Rectal smooth muscle tissue (tissue), 1 donor: Measurements from ENCODE around the gene FNDC8.

Source experiments
- H3K27ac ChIP-seq: one replicate; pipeline ENCODE4 v1.7.0; 2013; ENCODE audit warnings: low read depth, low read length, inconsistent platforms
- H3K27me3 ChIP-seq: one replicate; pipeline ENCODE4 v1.7.0; 2013; ENCODE audit warnings: low read length; ENCODE audit not compliant: control insufficient read depth, insufficient read depth
- H3K36me3 ChIP-seq: one replicate; pipeline ENCODE4 v1.7.0; 2013; ENCODE audit warnings: low read length; ENCODE audit not compliant: control insufficient read depth, insufficient read depth
- H3K4me1 ChIP-seq: one replicate; pipeline ENCODE4 v1.7.0; 2013; ENCODE audit warnings: low read length; ENCODE audit not compliant: control insufficient read depth, insufficient read depth
- H3K4me3 ChIP-seq: one replicate; pipeline ENCODE4 v1.7.0; 2013; ENCODE audit warnings: low read length
- H3K9ac ChIP-seq: one replicate; pipeline ENCODE4 v1.7.0; 2013; ENCODE audit warnings: low read length

FNDC8 gene

DNA sequence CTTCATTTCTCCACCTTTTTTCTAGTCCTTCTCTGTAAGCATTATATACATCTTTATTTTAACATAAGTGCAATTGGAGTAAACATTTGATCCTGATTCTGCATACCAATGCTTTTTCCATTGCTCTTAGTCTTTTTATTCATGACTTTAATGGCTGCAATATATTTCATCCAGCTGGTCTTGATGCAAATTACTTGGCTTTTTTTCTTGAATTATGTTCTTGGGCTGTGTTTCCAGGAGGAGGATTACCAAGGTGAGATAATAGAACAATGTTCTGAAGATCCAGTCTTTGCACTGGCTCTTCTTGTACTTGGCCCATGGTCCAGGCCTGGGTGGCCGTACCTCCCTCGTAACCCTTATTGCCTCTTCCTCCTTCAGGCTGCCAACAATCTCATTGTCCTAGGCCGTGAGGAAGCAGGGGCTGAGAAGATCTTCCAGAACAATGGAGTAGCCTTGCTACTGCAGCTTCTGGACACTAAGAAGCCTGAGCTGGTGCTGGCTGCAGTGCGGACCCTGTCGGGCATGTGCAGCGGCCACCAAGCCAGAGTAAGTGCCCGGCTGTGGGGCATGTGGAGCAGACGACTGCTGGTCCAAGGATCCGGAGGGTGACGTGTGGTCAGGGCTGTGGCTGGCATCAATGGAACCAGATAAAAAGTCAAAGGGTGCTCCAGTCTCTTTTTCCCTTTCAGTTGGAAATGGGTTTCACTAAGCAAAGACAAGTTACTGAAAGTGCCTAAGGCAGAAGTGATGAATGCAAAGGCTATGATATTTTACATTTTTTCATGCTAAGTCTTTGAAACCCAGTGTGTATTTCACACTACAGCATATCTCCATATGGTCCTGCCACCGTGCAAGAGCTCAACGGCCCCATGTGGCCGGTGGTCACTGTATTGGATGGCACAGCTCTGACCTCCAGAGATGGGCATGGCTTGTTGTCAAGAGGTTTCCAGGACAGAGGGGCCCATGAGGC lies 33.1 kb downstream of the FNDC8 start:
- no peak overlapping the region for H3K4me3 ChIP-seq
- H3K27ac ChIP-seq = no peak overlapping the region
- H3K27me3 ChIP-seq = no peaks in the 10 kb centered on the region
- H3K9ac ChIP-seq = no peak overlapping the region
- H3K36me3 ChIP-seq = no peaks in the 10 kb centered on the region
- no peaks in the 10 kb centered on the region for H3K4me1 ChIP-seq

DNA sequence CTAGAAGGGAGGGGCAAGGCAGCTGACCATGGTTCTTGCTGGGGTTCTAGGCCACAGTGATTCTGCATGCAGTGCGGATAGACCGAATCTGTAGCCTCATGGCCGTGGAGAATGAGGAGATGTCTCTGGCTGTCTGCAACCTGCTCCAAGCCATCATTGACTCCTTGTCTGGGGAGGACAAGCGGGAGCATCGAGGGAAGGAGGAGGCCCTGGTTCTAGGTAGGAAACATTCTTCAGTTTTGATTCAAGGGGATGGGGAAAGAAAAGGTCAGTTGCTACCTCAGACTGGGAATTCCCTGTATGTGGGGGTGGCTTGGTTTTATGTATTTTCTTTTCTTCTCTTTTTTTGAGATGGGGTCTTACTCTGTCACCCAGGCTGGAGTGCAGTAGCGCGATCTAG lies 33.8 kb downstream of the FNDC8 start:
- Histone ChIP-seq H3K4me1 (no peaks in the 10 kb centered on the region), H3K4me3 (no peak overlapping the region), H3K27ac (no peak overlapping the region)

DNA sequence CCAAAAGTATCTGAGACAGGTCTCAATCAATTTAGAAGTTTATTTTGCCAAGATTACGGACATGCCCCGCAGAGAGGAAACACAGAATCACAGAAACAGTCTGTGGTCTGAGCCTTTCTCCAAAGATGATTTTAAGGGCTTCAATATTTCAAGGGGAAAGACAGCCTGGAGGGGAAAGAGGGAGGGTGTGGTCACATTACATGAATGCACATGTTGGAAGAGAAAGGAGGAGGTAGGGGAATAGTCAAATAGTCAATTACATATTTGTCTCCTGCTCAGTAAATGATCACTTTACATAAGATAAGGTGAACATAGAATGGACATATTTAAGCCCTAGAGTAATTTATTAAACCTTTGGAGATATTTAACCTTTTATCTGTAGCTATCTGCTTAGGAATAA lies 38.5 kb downstream of the FNDC8 start:
- no peaks in the 10 kb centered on the region for H3K36me3 ChIP-seq
- H3K27me3 ChIP-seq = no peaks in the 10 kb centered on the region
- no peak overlapping the region for H3K27ac ChIP-seq
- no peak overlapping the region for H3K9ac ChIP-seq
- H3K4me3 ChIP-seq = no peak overlapping the region
- H3K4me1 ChIP-seq = no peaks in the 10 kb centered on the region

More for the DNA sequence above, 33.8 kb downstream of the FNDC8 start:
- Histone ChIP-seq H3K36me3 (no peaks in the 10 kb centered on the region), H3K27me3 (no peaks in the 10 kb centered on the region), H3K9ac (no peak overlapping the region)

DNA sequence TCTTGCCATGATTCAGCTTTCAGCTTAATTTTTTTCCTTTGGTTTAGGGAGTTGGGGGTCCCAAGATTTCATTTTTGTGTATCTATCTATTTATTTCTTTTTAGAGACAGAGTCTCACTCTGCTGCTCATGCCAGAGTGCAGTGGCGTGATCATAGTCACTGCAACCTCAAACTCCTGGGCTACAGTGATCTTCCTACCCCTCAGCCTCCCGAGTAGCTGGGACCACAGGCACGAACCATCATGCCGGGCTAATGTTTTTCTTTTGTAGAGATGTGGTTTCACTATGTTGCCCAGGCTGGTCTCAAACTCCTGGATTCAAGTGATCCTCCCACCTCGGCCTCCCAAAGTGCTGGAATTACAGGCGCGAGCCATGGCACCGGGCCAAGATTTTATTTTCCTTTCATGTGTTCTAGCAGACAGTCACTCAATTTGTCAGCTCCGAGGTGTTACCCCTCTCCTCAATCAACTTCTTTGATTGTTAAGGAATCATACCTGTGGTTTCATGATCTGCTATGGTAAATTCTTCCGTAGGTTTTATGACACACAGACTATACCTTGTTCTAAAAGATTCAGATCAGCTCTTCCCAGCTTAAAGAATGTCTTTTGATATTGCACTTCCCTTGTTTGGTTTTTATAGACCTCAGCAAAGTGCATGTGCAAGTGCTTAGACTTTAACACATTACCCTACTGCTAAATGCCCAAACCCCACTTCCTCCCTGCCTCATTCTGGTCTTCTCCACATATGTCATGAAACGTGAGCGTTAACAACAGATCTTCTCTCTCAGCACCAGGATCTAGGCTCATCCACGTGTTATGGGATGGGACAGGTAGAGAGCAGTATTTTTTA lies 39.2 kb downstream of the FNDC8 start:
- H3K9ac ChIP-seq = no peak overlapping the region
- H3K4me1 ChIP-seq = no peaks in the 10 kb centered on the region
- no peaks in the 10 kb centered on the region for H3K36me3 ChIP-seq
- H3K27me3 ChIP-seq = no peaks in the 10 kb centered on the region
- H3K4me3 ChIP-seq = no peak overlapping the region
- no peak overlapping the region for H3K27ac ChIP-seq

DNA sequence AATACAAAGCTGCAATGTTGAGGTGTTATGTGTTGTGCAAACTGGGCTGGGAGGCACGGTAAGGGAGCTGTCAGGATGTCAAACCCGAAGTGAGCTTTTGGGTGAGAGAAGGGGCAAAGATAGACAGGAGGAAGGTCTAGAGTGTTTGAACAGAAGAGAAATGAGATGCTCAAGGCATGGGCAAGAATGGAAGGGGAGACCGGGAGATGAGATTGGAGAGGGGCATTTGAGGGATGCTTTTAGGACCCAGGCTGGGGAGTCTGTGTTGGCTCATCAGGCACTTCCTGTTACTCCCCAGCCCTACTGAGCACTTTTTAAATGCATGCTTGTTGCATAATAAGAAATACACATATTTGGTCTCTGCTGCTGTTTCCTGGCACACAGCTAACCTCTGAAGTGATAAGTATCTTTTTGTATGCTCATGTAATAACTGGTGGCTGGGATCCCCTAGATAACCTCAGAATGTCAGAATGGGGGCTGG lies 39.9 kb downstream of the FNDC8 start:
- H3K9ac ChIP-seq = no peak overlapping the region
- no peak overlapping the region for H3K4me3 ChIP-seq
- no peaks in the 10 kb centered on the region for H3K4me1 ChIP-seq
- no peak overlapping the region for H3K27ac ChIP-seq
- H3K27me3 ChIP-seq = no peaks in the 10 kb centered on the region
- no peaks in the 10 kb centered on the region for H3K36me3 ChIP-seq

DNA sequence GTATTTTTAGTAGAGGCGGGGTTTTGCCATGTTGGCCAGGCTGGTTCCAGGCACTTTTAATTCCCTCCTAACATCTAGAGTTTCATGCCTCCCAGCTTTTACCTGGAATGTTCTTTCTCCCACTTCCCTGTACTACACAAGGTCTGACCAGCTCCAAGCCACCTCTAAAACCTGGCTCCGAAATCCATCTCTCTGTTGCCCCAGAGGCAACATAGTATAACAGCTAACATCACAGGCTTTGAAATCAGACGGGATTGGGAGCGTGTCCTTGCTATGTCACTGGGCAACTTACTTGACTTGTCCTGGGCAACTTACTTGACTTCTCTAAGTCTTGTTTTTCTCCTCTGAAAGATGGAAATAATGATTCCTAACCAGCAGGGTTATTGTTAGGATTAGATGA lies 41.3 kb downstream of the FNDC8 start:
- Histone ChIP-seq H3K27me3 (no peaks in the 10 kb centered on the region), H3K4me3 (no peak overlapping the region), H3K9ac (no peak overlapping the region), H3K4me1 (no peaks in the 10 kb centered on the region), H3K27ac (no peak overlapping the region), H3K36me3 (no peaks in the 10 kb centered on the region)

DNA sequence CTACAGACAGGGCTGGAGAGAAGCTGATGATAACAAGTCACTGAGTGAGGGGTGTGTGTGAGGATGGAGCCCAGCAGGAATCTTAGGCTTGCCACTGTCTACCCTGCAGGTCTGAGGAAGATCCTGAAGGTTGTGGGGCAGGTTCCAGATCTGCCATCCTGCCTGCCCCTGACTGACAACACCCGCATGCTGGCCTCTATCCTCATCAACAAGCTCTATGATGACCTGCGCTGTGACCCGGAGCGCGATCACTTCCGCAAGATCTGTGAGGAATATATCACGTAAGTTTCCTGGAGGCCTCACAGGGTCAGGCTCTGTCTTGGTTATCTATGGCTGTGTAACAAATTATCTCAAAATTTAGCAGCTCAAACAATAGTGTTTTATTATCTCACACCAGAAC lies 42.5 kb downstream of the FNDC8 start:
- H3K9ac ChIP-seq = no peak overlapping the region
- no peaks in the 10 kb centered on the region for H3K4me1 ChIP-seq
- H3K27me3 ChIP-seq = no peaks in the 10 kb centered on the region
- H3K36me3 ChIP-seq = no peaks in the 10 kb centered on the region
- H3K4me3 ChIP-seq = no peak overlapping the region
- H3K27ac ChIP-seq = no peak overlapping the region

DNA sequence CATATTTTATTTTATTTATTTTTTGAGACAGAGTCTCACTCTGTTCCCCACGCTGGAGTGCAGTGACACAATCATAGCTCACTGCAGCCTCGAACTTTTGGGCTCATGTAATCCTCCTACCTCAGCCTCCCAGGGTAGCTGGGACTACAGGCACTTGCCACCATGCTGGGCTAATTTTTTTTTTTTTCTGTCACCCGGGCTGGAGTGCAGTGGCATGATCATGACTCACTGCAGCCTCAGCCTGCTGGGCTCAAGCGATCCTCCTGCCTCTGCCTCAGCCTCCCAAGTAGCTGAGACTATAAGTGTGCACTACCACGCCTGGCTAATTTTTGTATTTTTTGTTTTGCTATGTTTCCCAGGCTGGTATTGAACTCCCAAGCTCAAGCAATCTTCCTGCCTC lies 43.3 kb downstream of the FNDC8 start:
- Histone ChIP-seq H3K27me3 (no peaks in the 10 kb centered on the region), H3K9ac (no peak overlapping the region), H3K27ac (no peak overlapping the region), H3K4me1 (no peaks in the 10 kb centered on the region), H3K4me3 (no peak overlapping the region), H3K36me3 (no peaks in the 10 kb centered on the region)

DNA sequence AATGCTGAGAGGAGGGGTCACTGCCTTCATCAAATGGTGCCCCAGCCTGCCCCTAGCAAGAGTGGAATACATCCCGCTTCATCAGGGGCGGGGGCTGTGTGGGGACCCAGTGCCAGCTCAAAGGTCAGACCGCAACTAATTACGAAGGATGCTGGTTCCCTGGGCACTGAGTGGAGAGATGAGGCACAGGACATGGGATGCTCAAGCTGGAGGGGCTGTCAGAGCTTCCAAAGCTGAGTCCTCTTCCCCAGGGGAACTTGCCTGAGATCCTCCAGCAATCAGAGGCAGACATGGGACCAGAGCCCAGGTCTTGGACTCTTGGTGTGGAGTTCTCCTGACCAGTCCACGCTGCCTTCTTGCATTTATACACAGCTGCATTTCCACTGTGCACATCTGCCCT lies 45.1 kb downstream of the FNDC8 start:
- no peaks in the 10 kb centered on the region for H3K36me3 ChIP-seq
- no peak overlapping the region for H3K27ac ChIP-seq
- no peak overlapping the region for H3K9ac ChIP-seq
- H3K4me1 ChIP-seq = no peaks in the 10 kb centered on the region
- H3K4me3 ChIP-seq = no peak overlapping the region
- H3K27me3 ChIP-seq = no peaks in the 10 kb centered on the region

DNA sequence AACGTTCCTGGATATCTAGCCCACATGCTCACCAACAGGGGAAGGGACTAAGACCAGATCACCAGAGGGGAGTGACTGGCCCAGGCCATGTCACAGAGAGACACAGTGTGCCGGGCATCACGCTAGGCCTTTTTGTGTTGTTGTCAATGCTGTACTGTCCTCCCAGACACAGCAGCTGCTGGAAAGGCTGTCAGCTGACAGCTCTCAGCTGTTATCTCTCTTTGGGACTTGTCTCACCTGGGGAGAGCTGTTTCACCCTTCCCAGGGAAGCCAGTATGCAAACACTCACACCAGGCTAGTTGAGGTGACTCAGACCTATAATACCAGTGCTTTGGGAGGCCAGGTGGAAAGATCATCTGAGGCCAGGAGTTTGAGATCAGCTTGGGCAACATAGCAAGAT lies 45.6 kb downstream of the FNDC8 start:
- no peak overlapping the region for H3K27ac ChIP-seq
- H3K4me1 ChIP-seq = no peaks in the 10 kb centered on the region
- no peaks in the 10 kb centered on the region for H3K36me3 ChIP-seq
- no peak overlapping the region for H3K9ac ChIP-seq
- H3K4me3 ChIP-seq = no peak overlapping the region
- no peaks in the 10 kb centered on the region for H3K27me3 ChIP-seq

DNA sequence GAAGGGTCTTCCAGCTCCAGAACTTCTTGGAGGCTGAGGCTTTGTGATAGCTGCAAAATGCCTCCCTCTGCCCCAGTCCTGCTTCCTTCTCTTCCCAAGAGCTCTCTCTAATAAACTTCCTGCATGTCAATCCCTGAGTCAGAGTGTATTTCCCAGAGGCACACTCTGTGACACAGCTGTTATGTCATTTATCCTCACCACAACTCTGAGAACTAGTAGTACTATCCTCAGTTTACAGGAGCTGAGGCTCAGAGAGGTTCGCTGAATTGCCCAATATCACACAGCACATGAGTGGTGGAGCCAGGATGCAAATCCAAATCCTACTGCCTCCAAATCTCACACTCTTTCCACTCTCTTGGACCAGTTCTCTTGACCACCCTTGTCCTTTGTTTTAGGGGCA lies 46.3 kb downstream of the FNDC8 start:
- Histone ChIP-seq H3K4me1 (no peaks in the 10 kb centered on the region), H3K27me3 (no peaks in the 10 kb centered on the region), H3K36me3 (no peaks in the 10 kb centered on the region), H3K9ac (no peak overlapping the region), H3K4me3 (no peak overlapping the region), H3K27ac (no peak overlapping the region)

DNA sequence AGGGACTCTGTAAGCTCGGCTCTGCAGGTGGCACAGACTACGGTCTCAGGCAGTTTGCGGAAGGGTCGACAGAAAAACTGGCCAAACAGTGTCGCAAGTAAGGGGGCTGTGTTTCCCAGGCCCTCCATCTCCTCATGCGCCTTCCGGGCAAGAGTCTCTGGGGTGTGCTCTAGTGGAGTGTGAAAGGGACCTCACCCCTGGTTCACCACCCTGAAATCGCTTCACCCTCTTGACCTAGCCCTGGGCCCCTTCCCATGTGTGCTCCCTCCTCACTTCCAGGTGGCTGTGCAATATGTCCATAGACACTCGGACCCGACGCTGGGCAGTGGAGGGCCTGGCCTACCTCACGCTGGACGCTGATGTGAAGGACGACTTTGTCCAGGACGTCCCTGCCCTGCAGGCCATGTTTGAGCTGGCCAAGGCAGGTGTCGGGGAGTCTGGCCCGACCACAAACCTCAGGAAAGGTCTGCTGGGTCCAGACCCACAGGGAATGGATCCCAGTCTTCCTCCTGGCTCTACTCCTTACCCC lies 48.5 kb downstream of the FNDC8 start:
- H3K27ac ChIP-seq = no peak overlapping the region
- H3K4me3 ChIP-seq = no peak overlapping the region
- H3K36me3 ChIP-seq = no peaks in the 10 kb centered on the region
- no peaks in the 10 kb centered on the region for H3K4me1 ChIP-seq
- H3K27me3 ChIP-seq = no peaks in the 10 kb centered on the region
- no peak overlapping the region for H3K9ac ChIP-seq
